Memory B cell (primary cell): ENCODE data around the gene MTX1.
A peak's percentile ranks its signal among the peaks of the same experiment; 100 is the strongest.

Experiments used
- ATAC-seq: fragments of 150-1000 bp; cut with Tn5 transposase; 2 replicates; pipeline ENCODE4 v1.10.0; 2021; ENCODE audit warnings: low read depth, mild to moderate bottlenecking, moderate library complexity
- DNase-seq, 2 donors: peaks; one replicate each; pipeline ENCODE4 v3.0.0; 2022; ENCODE audit warnings: low spot score in 2 of 2
- H3K27ac Mint-ChIP-seq: one replicate; pipeline ENCODE4 v1.8.0; 2022; ENCODE audit warnings: mild to moderate bottlenecking, moderate library complexity, mixed read lengths
- H3K27me3 Mint-ChIP-seq: one replicate; pipeline ENCODE4 v1.8.0; 2022; ENCODE audit warnings: mixed read lengths
- H3K36me3 Mint-ChIP-seq: one replicate; pipeline ENCODE4 v1.8.0; 2022; ENCODE audit warnings: mild to moderate bottlenecking, mixed read lengths
- H3K4me1 Mint-ChIP-seq: one replicate; pipeline ENCODE4 v1.8.0; 2022; ENCODE audit warnings: mixed read lengths
- H3K4me3 Mint-ChIP-seq: one replicate; pipeline ENCODE4 v1.8.0; 2022; ENCODE audit warnings: mild to moderate bottlenecking, moderate library complexity, mixed read lengths
- H3K9me3 Mint-ChIP-seq: one replicate; pipeline ENCODE4 v1.8.0; 2022; ENCODE audit warnings: mixed read lengths

MTX1 gene

GRCh38 chr1:155178441-155179111 lies 29.9 kb upstream of the MTX1 start:
- no peaks in the 10 kb centered on the region for H3K9me3 Mint-ChIP-seq
- no peak overlapping the region for H3K4me3 Mint-ChIP-seq
- no peaks in the 10 kb centered on the region for H3K27me3 Mint-ChIP-seq
- no peak overlapping the region for H3K27ac Mint-ChIP-seq
- peaks cover 26% of the 10 kb centered on the region for H3K4me1 Mint-ChIP-seq
- DNase-seq (no peak), ATAC-seq (no peak)
- peaks cover 2% of the 10 kb centered on the region for H3K36me3 Mint-ChIP-seq

- DNase-seq (no peak), ATAC-seq (no peak)
- Mint-ChIP-seq H3K36me3 (peaks cover 2% of the 10 kb centered on the region), H3K4me3 (no peak overlapping the region), H3K4me1 (peaks cover 25% of the 10 kb centered on the region), H3K9me3 (no peaks in the 10 kb centered on the region), H3K27ac (no peak overlapping the region), H3K27me3 (no peaks in the 10 kb centered on the region)
These were observed 29.1 kb upstream of the MTX1 start for GRCh38 chr1:155179112-155180031.

- DNase-seq (no peak), ATAC-seq (no peak)
- Mint-ChIP-seq H3K4me1 (peaks cover 30% of the 10 kb centered on the region), H3K9me3 (no peaks in the 10 kb centered on the region), H3K27me3 (no peaks in the 10 kb centered on the region), H3K27ac (no peak overlapping the region), H3K36me3 (peaks cover 2% of the 10 kb centered on the region), H3K4me3 (no peak overlapping the region)
These were observed 27.0 kb upstream of the MTX1 start for GRCh38 chr1:155181371-155182051.

GRCh38 chr1:155182052-155182550 lies 26.4 kb upstream of the MTX1 start:
- no peak overlapping the region for H3K4me3 Mint-ChIP-seq
- DNase-seq (no peak), ATAC-seq (no peak)
- H3K27me3 Mint-ChIP-seq = no peaks in the 10 kb centered on the region
- H3K9me3 Mint-ChIP-seq = no peaks in the 10 kb centered on the region
- H3K36me3 Mint-ChIP-seq = peaks cover 2% of the 10 kb centered on the region
- peaks cover 28% of the 10 kb centered on the region for H3K4me1 Mint-ChIP-seq
- no peak overlapping the region for H3K27ac Mint-ChIP-seq

- no peaks in the 10 kb centered on the region for H3K27me3 Mint-ChIP-seq
- no peak overlapping the region for H3K4me3 Mint-ChIP-seq
- no peak overlapping the region for H3K27ac Mint-ChIP-seq
- peaks cover under 1% of the 10 kb centered on the region for H3K36me3 Mint-ChIP-seq
- no peaks in the 10 kb centered on the region for H3K9me3 Mint-ChIP-seq
- H3K4me1 Mint-ChIP-seq = peaks cover 34% of the 10 kb centered on the region
- no peak for ATAC-seq
- DNase-seq = no peak
These were observed 24.7 kb upstream of the MTX1 start for GRCh38 chr1:155183775-155184221.

- DNase-seq (no peak), ATAC-seq (no peak)
- no peaks in the 10 kb centered on the region for H3K9me3 Mint-ChIP-seq
- peak overlapping the region; percentile 49 for H3K4me3 Mint-ChIP-seq
- H3K36me3 Mint-ChIP-seq = no peaks in the 10 kb centered on the region
- H3K4me1 Mint-ChIP-seq = peaks cover 34% of the 10 kb centered on the region
- H3K27me3 Mint-ChIP-seq = no peaks in the 10 kb centered on the region
- peak overlapping the region; percentile 65 for H3K27ac Mint-ChIP-seq
These were observed 24.1 kb upstream of the MTX1 start for GRCh38 chr1:155184351-155184811.

GRCh38 chr1:155184835-155185782 lies 23.4 kb upstream of the MTX1 start:
- H3K27ac Mint-ChIP-seq = peak overlapping the region; percentile 65
- ATAC-seq (peak; percentile 97), DNase-seq (peak; percentile 59 to 68)
- H3K27me3 Mint-ChIP-seq = no peaks in the 10 kb centered on the region
- H3K36me3 Mint-ChIP-seq = no peaks in the 10 kb centered on the region
- peak overlapping the region; percentile 24 for H3K4me3 Mint-ChIP-seq
- no peaks in the 10 kb centered on the region for H3K9me3 Mint-ChIP-seq
- H3K4me1 Mint-ChIP-seq = peaks cover 34% of the 10 kb centered on the region

- H3K27ac Mint-ChIP-seq = peak overlapping the region; percentile 65
- peaks cover 34% of the 10 kb centered on the region for H3K4me1 Mint-ChIP-seq
- H3K27me3 Mint-ChIP-seq = no peaks in the 10 kb centered on the region
- H3K4me3 Mint-ChIP-seq = peak overlapping the region; percentile 24
- no peaks in the 10 kb centered on the region for H3K36me3 Mint-ChIP-seq
- no peaks in the 10 kb centered on the region for H3K9me3 Mint-ChIP-seq
- ATAC-seq = no peak
- DNase-seq = no peak
These were observed 22.8 kb upstream of the MTX1 start for GRCh38 chr1:155185783-155186066.

GRCh38 chr1:155186067-155186793 lies 22.3 kb upstream of the MTX1 start:
- Mint-ChIP-seq H3K4me1 (peaks cover 34% of the 10 kb centered on the region), H3K27ac (no peak overlapping the region), H3K36me3 (no peaks in the 10 kb centered on the region), H3K4me3 (no peak overlapping the region), H3K27me3 (no peaks in the 10 kb centered on the region), H3K9me3 (no peaks in the 10 kb centered on the region)
- no peak for DNase-seq
- no peak for ATAC-seq

- H3K27me3 Mint-ChIP-seq = no peaks in the 10 kb centered on the region
- no peak overlapping the region for H3K27ac Mint-ChIP-seq
- H3K36me3 Mint-ChIP-seq = no peaks in the 10 kb centered on the region
- ATAC-seq = no peak
- DNase-seq = no peak
- peaks cover 34% of the 10 kb centered on the region for H3K4me1 Mint-ChIP-seq
- H3K4me3 Mint-ChIP-seq = no peak overlapping the region
- H3K9me3 Mint-ChIP-seq = no peaks in the 10 kb centered on the region
These were observed 21.6 kb upstream of the MTX1 start for GRCh38 chr1:155186794-155187455.

GRCh38 chr1:155187456-155187891 lies 21.0 kb upstream of the MTX1 start:
- DNase-seq (no peak), ATAC-seq (no peak)
- Mint-ChIP-seq H3K27me3 (no peaks in the 10 kb centered on the region), H3K27ac (no peak overlapping the region), H3K4me3 (no peak overlapping the region), H3K9me3 (no peaks in the 10 kb centered on the region), H3K36me3 (no peaks in the 10 kb centered on the region), H3K4me1 (peaks cover 36% of the 10 kb centered on the region)

GRCh38 chr1:155188268-155188667 lies 20.2 kb upstream of the MTX1 start:
- H3K27ac Mint-ChIP-seq = peak overlapping the region; percentile 5
- H3K4me3 Mint-ChIP-seq = no peak overlapping the region

More at GRCh38 chr1:155188268-155188667, 20.2 kb upstream of the MTX1 start:
- Mint-ChIP-seq H3K9me3 (no peaks in the 10 kb centered on the region), H3K27me3 (no peaks in the 10 kb centered on the region), H3K36me3 (no peaks in the 10 kb centered on the region), H3K4me1 (peaks cover 36% of the 10 kb centered on the region)
- ATAC-seq (no peak), DNase-seq (no peak)
